GM10847 (cell line): ENCODE measurements around the gene EBF4.

Experiments
- POLR2A ChIP-seq: IDR thresholded peaks from 2 replicates; pipeline ENCODE4 v1.6.1; 2011; ENCODE audit not compliant: insufficient read length; ENCODE audit errors: extremely low read depth

EBF4 gene

GRCh38 chr20:2695206-2695983 is 2.8 kb downstream of the EBF4 start:
- TF ChIP-seq POLR2A = no peak

DNA sequence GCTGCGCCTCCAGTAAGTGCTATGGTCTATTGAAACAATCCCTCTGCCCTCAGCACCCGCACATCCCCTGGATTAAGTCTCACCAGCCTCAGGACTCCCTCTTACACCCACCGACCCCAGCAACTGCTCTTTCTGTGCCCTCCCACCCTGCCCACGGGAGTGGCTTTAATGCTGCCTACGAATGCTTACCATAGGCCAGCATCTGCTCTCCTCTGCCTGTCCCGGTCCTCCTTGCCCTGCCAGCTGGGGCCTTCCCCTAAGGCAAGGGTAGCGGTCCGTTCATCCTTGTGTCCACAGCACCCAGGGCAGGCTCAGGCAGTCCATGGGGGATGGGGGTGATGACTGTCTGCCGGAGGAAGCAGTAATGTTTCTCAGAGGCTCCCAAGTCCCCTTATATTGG is 4.1 kb downstream of the EBF4 start:
- TF ChIP-seq POLR2A = no peak

DNA sequence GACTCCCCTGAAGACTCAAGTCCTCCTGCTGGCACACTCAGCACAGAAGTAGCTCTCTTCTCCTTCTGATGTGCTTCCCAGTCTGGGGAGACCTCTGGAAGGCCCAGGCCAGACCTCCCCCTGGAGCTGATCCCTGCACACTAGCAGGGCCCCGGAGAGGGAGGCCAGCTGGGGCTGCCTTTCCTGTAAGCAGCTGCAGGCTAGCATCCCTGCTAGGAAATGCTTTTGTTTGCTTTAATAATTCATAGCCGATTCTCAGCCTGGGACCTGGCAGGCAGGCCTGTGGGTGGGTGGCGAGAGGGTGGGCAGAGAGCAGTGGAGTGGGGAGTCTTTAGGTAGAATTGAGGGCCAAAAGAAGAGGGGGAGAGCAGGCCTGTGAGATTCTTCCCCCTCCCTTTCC is 5.2 kb downstream of the EBF4 start:
- no peak for TF ChIP-seq POLR2A

GRCh38 chr20:2698186-2698817 is 5.7 kb downstream of the EBF4 start:
- no peak for TF ChIP-seq POLR2A

GRCh38 chr20:2698912-2699311 is 6.3 kb downstream of the EBF4 start:
- TF ChIP-seq POLR2A = no peak

DNA sequence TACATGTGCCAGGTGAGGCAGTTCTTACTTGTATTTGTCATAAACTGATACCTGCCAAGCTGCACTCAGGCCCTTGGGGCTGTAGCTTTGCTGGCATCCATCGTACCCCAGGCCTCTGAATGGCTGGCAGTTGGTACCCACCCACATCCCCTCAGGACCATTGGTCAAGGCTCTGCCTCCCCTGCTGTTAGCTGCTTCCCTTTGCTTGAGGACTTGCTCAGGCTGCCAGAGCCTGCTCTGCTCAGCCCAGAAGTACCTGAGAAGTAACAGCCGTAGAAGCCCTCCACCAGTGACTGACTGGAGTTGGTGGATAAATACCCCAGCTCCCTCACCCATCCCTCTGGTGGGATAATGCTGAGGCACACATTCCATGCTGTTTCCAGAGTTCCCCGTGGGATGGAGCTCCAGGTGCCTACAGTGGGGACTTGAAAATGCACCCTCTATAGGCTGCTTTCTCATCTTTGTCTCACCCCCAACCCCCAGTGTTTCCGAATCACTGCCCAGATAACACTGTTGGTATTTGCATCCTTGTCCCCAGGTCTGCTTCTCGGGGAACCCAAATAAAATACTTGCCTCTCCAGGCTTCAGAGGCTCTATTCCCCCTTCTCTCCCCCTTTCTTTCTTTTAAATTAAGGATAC is 7.3 kb downstream of the EBF4 start:
- no peak for TF ChIP-seq POLR2A

GRCh38 chr20:2700913-2701620 is 8.5 kb downstream of the EBF4 start:
- no peak for TF ChIP-seq POLR2A

DNA sequence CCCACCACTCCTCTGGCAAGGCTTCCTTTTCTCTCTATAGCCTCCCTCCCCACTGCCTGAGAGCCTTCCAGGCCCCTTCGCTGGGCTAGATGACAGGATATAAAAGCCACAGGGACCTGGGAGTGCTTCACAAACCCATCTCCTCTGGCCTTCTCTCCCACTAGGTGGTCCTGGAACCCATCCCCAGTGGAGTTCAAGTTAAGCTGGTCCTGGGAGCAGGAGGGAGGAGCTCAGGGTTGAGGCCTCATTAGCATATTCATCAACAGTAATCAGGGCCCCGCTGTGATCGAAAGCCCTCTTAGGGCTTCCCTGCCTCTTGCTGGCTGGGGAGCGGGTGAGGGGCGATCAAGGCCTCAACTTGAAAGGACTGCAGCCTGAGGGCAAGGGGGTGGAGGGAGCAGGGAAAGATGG is 9.1 kb downstream of the EBF4 start:
- no peak for TF ChIP-seq POLR2A

- no peak for TF ChIP-seq POLR2A
Observed at GRCh38 chr20:2703716-2704475, 11.3 kb downstream of the EBF4 start.

GRCh38 chr20:2705931-2706645 is 13.5 kb downstream of the EBF4 start:
- TF ChIP-seq POLR2A = no peak

DNA sequence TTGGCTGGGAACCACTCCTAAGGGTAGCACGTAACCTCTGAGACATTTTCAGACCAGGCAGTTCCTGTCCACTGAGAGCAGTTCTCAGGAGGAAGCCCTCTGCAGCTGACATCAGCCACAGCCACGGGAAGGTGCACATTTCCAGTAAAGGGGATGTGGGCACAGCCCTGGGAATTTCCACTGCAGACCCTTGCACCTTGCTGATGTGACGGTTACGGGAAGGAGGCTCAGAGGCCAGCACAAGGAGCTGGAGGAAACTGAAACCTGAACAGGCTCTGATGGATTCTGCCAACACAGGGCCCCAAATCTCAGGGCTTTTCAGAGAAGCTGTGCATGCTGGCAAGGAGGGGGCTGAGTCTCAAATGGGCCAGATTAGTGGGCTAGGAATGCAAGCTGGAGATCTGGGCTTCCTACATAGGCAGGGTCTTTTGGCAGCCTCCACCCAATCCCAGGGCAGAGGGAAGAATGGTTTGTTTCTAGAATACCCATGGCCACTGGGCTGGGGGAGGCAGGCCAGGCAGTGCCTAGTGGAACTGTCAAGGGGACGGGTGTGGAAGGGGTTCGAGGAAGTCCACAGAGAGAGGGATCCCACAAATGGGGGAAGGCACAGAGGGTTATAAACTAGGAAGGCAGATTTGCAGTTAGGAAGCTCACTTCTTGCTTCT is 14.2 kb downstream of the EBF4 start:
- no peak for TF ChIP-seq POLR2A

DNA sequence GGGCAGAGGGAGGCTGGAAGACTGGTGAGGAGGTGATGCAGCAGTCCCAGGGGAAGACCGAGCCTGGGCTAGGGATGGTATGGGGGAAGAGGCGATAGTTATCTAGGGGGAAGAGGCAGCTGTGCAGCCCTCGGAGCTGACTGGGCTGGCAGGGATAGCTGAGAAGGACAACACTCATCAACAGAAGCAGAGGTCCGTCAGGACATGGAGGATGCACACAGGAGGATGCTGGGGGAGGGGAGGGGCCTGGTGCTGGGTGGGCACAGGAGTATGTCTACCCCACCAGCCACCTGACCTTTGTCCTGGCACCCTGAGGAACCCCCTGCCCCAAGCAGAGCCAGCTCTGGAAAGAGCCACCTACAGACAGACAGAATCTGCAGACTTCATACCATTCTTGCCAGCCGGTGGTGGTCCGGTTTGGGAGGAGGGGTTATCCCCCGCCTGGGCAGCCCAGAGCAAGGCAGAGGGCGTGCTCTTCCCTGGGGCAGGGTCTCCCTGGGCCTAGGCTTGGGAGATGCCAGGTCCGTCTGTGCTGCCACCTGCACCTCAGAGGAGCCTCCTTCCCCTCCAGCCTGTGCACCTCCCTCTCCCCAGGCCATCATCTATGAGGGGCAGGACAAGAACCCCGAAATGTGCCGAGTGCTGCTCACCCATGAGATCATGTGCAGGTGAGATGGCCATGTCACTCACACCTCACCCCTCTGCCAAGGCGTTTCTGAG is 14.9 kb downstream of the EBF4 start:
- no peak for TF ChIP-seq POLR2A

DNA sequence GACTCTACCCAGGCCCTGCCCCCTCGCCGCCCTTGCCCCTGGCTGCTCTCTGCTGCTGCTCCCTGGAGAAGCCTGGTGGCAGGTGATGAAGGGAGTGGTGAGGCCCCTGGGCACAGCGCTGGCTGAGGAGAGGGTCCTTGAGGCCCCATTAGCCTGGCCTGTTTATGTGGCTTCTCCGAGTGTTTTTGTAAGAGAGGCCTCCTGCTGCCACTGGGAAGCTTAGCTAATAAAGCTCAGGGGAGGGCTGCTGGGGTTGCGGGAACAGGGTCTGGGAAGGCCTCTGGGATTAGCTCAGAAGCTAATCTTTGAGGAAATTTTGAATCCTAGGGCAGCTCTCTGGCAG is 15.5 kb downstream of the EBF4 start:
- no peak for TF ChIP-seq POLR2A

GRCh38 chr20:2708665-2709064 is 16.1 kb downstream of the EBF4 start:
- no peak for TF ChIP-seq POLR2A
